Renal pelvis (tissue), 4 donors: ENCODE data around the gene FAM83B. TPM values are rescaled to one million over a fixed set of nuclear protein-coding genes. Genes with fewer than 3 reads are reported as not detected.
"Not testable (repeated sequence)": the region's sequence is repeated elsewhere in the genome, so short reads cannot be mapped to it uniquely, and the experiment has no call there.

ENCODE experiments used
- DNase-seq: peaks from one replicate; pipeline ENCODE4 v3.0.0-alpha.2; 2013
- polyA plus RNA-seq, 3 donors: library from polyadenylated mRNA; unstranded; fragments of 120-200 nt; gene quantifications; one replicate each; pipeline ENCODE4 v1.2.1, GENCODE V29; 2013; ENCODE audit not compliant: insufficient read length in 3 of 3

FAM83B gene
- polyA plus RNA-seq, 3 donors: 7.2 to 11.2 (median 8.2) TPM

- DNase-seq: no peak
Measured at GRCh38 chr6:54896302-54896701, 49.7 kb downstream of the FAM83B start.

DNA sequence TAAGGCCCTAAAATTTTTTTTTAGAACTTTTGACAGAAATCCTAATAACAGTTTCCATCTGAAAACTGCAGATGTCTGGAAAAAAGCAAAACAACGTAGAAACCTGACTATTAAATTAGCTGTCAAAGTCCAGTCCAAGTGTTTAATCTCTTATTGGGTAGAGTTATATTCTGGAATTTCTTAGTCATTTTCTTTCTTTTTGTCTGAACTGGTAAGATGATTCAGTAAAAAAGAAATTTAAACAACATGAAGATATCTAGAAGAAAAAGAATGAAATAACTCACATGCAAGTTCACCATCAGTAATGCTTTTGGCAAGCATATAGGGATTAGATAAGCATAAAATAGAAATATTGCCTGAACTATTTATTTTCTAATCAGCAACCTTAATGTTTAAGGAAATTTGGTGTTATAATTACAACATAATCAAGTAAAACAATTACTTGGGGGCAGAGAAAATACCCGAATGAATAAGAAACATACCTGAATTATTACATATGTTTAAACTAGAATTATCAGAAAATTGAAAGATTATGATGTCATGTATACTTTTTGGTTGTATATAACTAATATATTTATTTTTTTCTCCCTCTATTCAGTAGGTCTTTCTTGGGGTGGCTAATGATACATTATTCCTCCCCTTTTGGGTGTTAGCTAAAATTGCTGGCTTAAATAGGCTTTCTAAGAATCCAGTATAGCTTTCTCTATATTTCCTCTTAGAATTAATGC, 51.1 kb downstream of the FAM83B start:
- DNase-seq: no peak

DNA sequence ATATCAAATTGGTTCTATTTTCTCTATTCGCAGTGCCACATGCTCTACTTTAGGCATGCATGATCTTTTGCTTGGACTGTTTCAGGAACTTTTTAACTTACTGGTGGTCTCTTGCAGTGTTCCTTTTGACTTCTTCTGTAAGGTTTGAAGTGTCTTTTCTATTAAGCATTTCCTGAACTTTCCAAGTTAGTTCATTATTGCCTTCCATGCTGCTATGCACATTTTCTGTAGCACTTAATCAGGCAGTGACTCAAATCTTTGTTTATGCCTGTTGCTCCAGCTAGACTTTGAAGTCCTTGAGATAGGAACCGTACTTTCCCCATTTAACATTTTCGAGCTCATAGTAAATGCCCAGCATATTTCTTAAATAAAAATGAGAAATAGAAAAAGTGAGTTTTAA, 52.2 kb downstream of the FAM83B start:
- no peak for DNase-seq

DNA sequence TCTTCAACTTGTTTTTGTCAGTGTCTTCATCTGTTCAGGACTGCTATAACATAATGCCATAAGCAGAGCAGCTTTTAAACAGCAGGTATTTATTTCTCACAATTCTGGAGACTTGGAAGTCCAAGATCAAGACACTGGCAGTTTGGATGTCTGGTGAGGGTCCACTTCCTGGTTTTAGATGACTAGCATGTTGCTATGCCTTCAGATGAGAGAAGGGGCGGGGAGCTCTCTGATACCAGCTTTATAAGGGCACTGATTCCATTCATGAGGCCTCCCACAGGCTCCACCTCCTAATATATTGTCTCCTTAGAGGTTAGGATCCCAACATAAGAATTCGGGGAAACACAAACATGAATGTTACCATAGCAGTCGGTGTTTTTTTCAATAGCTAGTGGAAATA, 52.9 kb downstream of the FAM83B start:
- DNase-seq: no peak

DNA sequence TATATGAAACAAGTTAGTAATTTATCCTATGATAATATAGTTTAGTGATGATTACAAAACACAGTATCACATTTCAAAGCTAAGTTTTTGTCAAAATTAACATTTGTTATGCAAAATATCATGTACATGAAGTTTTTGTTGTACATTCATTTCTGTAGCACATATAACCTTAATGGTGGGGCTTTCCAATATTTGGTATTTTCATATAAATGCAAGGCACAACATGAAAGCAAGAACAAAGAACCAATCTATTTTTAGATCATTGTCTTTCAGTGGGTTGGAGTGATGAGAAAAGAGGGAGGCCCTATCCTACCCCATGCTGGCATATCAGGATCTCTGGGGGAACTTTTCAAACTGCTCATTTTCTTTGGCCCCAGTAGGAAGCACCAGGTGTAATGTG, 53.4 kb downstream of the FAM83B start:
- DNase-seq: no peak

DNA sequence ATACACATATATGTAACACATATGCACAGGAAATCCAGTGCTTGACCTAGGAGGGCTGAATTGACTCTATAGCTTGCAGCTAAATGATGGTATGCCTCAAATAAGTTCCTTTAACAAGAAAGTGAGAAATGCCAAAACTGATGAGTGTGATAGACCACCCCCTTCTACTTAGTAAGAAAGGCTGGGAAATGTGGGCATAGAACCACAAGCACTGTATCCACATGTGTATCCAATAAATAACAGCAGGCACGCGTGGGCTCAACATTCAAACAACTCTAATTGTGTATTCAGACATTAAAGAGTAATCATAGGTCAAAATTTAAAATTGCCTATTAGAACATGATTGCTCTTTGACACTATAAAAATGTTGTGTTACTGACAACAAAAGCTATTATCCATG, 54.1 kb downstream of the FAM83B start:
- DNase-seq: no peak

GRCh38 chr6:54903884-54904283, 57.3 kb downstream of the FAM83B start:
- no peak for DNase-seq

GRCh38 chr6:54907355-54907754, 60.8 kb downstream of the FAM83B start:
- no peak for DNase-seq

GRCh38 chr6:54909184-54909583, 62.6 kb downstream of the FAM83B start:
- DNase-seq: no peak

- no peak for DNase-seq
Measured at GRCh38 chr6:54910431-54910884, 63.9 kb downstream of the FAM83B start.

DNA sequence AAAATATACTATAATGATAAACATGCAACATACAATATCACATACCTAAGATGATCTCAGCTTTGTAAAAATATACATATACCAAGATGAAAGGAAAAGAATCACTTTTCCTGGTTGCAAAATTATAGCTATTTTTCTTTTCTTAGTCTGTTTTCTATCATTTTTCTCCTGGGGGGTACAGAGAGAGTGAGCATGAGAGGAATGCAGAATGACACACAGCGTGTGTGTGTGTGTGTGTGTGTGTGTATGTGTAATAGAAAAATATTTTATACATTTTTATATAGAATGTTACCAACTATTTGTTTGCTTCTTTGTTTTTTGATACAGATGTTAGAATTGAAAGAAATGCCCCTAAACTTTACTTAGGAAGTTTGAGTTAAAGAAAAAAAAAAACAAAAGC, 64.3 kb downstream of the FAM83B start:
- no peak for DNase-seq

- no peak for DNase-seq
Measured at GRCh38 chr6:54913211-54913610, 66.6 kb downstream of the FAM83B start.

DNA sequence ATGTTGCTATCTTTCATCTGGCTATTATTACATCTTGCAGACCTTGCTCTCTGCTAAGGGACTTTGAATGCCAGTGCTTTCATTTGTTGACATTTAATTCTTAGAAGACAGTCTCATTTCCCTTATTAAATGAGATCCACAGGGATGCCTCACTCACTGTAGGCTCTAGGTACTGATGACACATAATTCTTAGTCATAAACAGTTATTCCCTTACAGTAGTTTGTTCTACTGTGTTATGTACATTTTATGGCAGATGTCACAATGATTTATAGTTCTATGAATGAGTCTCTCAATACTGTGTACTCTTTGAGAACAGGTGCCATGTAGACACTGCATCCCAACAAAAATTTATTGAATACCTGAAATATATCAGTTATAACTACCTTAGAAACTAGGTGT, 70.3 kb downstream of the FAM83B start:
- DNase-seq: no peak

- no peak for DNase-seq
Measured at GRCh38 chr6:54920628-54921027, 74.1 kb downstream of the FAM83B start.

DNA sequence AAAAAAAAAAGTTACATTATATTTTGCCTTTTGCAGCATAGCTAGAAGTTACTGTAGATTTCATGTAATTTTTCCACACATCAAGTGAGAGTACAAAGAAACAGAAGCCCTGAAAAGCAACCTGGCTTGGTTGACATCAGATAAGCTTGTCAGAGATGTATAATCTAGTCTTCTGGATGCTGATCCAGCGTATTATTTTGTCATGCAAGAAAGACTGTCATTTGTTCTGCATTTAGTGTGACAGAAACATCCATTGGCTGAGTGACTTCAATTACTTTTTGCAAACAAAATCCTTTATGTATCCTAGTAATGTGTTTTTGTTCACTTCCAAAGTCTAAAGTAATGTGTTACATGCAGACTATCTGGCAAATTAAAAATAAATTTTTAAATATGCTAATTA, 75.3 kb downstream of the FAM83B start:
- no peak for DNase-seq

DNA sequence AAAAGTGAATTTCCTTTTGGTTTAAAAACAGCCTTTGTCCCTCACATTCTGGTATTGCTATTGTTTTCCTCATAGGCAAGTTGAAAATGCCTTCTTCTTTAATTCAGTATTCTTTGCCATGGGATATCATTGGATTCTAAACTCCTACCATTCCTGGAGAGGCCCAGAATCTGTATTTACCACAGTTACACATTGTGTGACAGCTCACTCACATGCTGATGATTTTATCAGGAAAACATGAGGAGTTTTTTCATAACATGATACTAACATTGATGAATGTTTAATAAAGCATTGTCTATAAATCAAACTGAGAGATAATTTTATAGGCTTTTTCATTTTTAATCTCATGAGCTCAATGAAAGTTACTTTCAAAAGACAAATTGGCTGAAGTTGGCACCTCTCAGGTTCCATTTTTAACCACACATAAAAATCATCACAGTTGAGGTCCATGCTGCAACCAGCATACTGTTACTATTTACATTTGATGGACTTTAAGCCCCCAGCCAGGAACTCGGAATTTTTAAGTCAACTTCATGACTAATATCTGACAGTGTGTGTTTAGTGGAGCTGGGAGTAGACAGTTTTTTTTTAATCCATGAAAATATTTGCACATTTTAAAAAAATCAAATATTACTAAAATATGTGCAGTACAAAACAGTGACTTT, 82.8 kb downstream of the FAM83B start:
- no peak for DNase-seq

GRCh38 chr6:54932622-54933021, 86.1 kb downstream of the FAM83B start:
- no peak for DNase-seq

DNA sequence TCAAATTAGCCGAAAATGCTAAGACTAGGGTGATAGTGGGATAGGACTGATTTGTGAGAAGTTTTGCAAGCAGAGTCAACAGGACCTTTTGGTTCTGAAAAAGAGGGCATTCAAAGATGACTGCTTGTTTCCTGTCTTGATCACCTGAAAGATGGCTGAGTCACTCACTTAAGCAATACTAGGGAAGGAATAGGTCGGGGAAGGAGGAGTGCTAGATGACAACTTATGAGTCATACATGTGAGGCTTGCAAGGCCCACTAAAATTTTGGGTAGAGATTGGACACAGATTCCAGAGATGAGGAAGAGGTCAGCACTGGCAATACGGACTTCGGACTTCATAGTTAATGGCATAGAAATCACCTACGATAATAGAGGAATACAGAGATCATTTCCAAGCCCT, 89.2 kb downstream of the FAM83B start:
- DNase-seq: no peak

GRCh38 chr6:54937371-54937770, 90.8 kb downstream of the FAM83B start:
- no peak for DNase-seq

DNA sequence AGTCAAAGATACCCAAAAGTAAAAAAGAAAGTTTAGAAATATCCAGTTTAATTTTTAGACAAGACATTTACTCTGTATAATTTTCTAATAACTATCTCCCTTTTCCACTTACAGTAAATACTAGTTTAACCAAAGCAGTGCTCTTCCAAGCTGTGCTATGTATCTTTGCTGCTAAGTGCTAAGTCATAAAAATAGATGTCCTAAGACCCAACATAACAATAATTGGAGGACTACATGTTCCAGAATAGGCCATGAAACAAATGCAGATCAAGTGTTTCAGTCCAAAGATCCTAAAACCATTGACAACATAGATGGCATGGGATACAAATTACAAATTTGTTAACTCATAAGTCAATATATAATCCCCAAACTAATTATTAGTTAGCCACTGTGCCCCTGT, 111.1 kb downstream of the FAM83B start:
- DNase-seq: no peak

GRCh38 chr6:54958446-54958845, 111.9 kb downstream of the FAM83B start:
- no peak for DNase-seq

DNA sequence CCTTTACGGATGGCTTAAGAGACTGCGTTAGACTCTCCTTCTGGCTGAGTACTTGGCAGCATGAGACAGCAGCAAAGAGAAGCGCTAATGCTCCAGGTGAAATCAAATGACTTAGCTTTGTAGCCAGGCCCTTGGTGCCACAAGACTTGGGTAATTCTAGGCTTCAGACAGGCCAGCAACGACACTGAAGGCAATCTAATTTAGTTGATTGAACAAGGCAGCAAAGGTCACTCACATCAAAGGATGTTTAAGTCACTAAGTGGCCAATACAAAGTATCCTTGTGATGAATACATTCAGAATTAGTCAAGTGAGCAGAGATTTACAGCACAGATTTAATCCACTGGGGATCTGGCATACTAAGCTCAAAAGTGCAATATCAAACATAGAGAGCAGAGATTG, 113.2 kb downstream of the FAM83B start:
- DNase-seq: no peak

- not testable (repeated sequence) for DNase-seq
Measured at GRCh38 chr6:54961372-54961771, 114.8 kb downstream of the FAM83B start.

GRCh38 chr6:54970337-54970736, 123.8 kb downstream of the FAM83B start:
- no peak for DNase-seq
